Activated T-helper 17 cell treated with anti-CD3 and anti-CD28 coated beads, Interleukin-2, amount 50 U/mL, for 72 hours (primary cell): ENCODE measurements around the gene CACNA2D1. TPM values are rescaled to one million over a fixed set of nuclear protein-coding genes. Genes with fewer than 3 reads are reported as not detected.

Experiments used
- ATAC-seq: fragments of 150-1000 bp; cut with Tn5 transposase; replicated peaks from 2 replicates; pipeline ENCODE4 v1.10.0; 2021; ENCODE audit warnings: mild to moderate bottlenecking, moderate library complexity
- H3K27ac Mint-ChIP-seq: one replicate; pipeline ENCODE4 v1.8.0; 2022; ENCODE audit warnings: mixed read lengths
- H3K27me3 Mint-ChIP-seq: one replicate; pipeline ENCODE4 v1.8.0; 2022; ENCODE audit warnings: mixed read lengths
- H3K36me3 Mint-ChIP-seq: one replicate; pipeline ENCODE4 v1.8.0; 2022; ENCODE audit warnings: low read depth, mild to moderate bottlenecking, mixed read lengths
- H3K4me1 Mint-ChIP-seq: one replicate; pipeline ENCODE4 v1.8.0; 2022; ENCODE audit warnings: mixed read lengths
- H3K4me3 Mint-ChIP-seq: one replicate; pipeline ENCODE4 v1.8.0; 2022; ENCODE audit warnings: mild to moderate bottlenecking, mixed read lengths
- H3K9me3 Mint-ChIP-seq: one replicate; pipeline ENCODE4 v1.8.0; 2022; ENCODE audit warnings: mixed read lengths
- total RNA-seq, 2 donors: library from RNA; stranded (reverse); gene quantifications; one replicate each; pipeline ENCODE4 v1.2.3, GENCODE V29; 2022

CACNA2D1 gene
- total RNA-seq, 2 donors from 2014 or later = not detected

GRCh38 chr7:81934596-81935301 lies 508.8 kb downstream of the CACNA2D1 start:
- H3K4me3 Mint-ChIP-seq = no peak overlapping the region
- no peaks in the 10 kb centered on the region for H3K36me3 Mint-ChIP-seq
- ATAC-seq = no peak
- H3K27ac Mint-ChIP-seq = no peak overlapping the region
- H3K9me3 Mint-ChIP-seq = peaks cover 17% of the 10 kb centered on the region
- H3K4me1 Mint-ChIP-seq = no peaks in the 10 kb centered on the region
- H3K27me3 Mint-ChIP-seq = no peaks in the 10 kb centered on the region

GRCh38 chr7:81932936-81933335 lies 510.6 kb downstream of the CACNA2D1 start:
- Mint-ChIP-seq H3K27ac (no peak overlapping the region), H3K4me1 (no peaks in the 10 kb centered on the region), H3K4me3 (no peak overlapping the region), H3K9me3 (peaks cover 11% of the 10 kb centered on the region), H3K27me3 (no peaks in the 10 kb centered on the region), H3K36me3 (no peaks in the 10 kb centered on the region)
- no peak for ATAC-seq

GRCh38 chr7:81929386-81929785 lies 514.2 kb downstream of the CACNA2D1 start:
- no peak overlapping the region for H3K4me3 Mint-ChIP-seq
- no peaks in the 10 kb centered on the region for H3K36me3 Mint-ChIP-seq
- H3K4me1 Mint-ChIP-seq = no peaks in the 10 kb centered on the region
- no peak overlapping the region for H3K27ac Mint-ChIP-seq
- peaks cover 15% of the 10 kb centered on the region for H3K9me3 Mint-ChIP-seq
- no peak for ATAC-seq
- H3K27me3 Mint-ChIP-seq = no peaks in the 10 kb centered on the region

GRCh38 chr7:81926154-81926553 lies 517.4 kb downstream of the CACNA2D1 start:
- no peak overlapping the region for H3K4me3 Mint-ChIP-seq
- no peak for ATAC-seq
- no peaks in the 10 kb centered on the region for H3K4me1 Mint-ChIP-seq
- H3K9me3 Mint-ChIP-seq = peaks cover 12% of the 10 kb centered on the region
- H3K27me3 Mint-ChIP-seq = no peaks in the 10 kb centered on the region
- H3K27ac Mint-ChIP-seq = no peak overlapping the region
- no peaks in the 10 kb centered on the region for H3K36me3 Mint-ChIP-seq

- no peaks in the 10 kb centered on the region for H3K4me1 Mint-ChIP-seq
- H3K27me3 Mint-ChIP-seq = no peaks in the 10 kb centered on the region
- no peaks in the 10 kb centered on the region for H3K36me3 Mint-ChIP-seq
- ATAC-seq = no peak
- H3K9me3 Mint-ChIP-seq = peaks cover 9% of the 10 kb centered on the region
- no peak overlapping the region for H3K27ac Mint-ChIP-seq
- H3K4me3 Mint-ChIP-seq = no peak overlapping the region
These were observed 518.0 kb downstream of the CACNA2D1 start for GRCh38 chr7:81925530-81925929.

GRCh38 chr7:81924494-81924893 lies 519.1 kb downstream of the CACNA2D1 start:
- Mint-ChIP-seq H3K27me3 (no peaks in the 10 kb centered on the region), H3K4me1 (no peaks in the 10 kb centered on the region), H3K36me3 (no peaks in the 10 kb centered on the region), H3K4me3 (no peak overlapping the region), H3K27ac (no peak overlapping the region), H3K9me3 (peaks cover 10% of the 10 kb centered on the region)
- ATAC-seq = no peak

- ATAC-seq = no peak
- H3K36me3 Mint-ChIP-seq = no peaks in the 10 kb centered on the region
- H3K27me3 Mint-ChIP-seq = no peaks in the 10 kb centered on the region
- H3K4me1 Mint-ChIP-seq = no peaks in the 10 kb centered on the region
- H3K27ac Mint-ChIP-seq = no peak overlapping the region
- H3K4me3 Mint-ChIP-seq = no peak overlapping the region
- peaks cover 7% of the 10 kb centered on the region for H3K9me3 Mint-ChIP-seq
These were observed 524.1 kb downstream of the CACNA2D1 start for GRCh38 chr7:81919494-81919893.

- H3K9me3 Mint-ChIP-seq = peaks cover 14% of the 10 kb centered on the region
- no peaks in the 10 kb centered on the region for H3K27me3 Mint-ChIP-seq
- H3K36me3 Mint-ChIP-seq = no peaks in the 10 kb centered on the region
- H3K27ac Mint-ChIP-seq = no peak overlapping the region
- no peak overlapping the region for H3K4me3 Mint-ChIP-seq
- no peak for ATAC-seq
- H3K4me1 Mint-ChIP-seq = no peaks in the 10 kb centered on the region
These were observed 535.4 kb downstream of the CACNA2D1 start for GRCh38 chr7:81908220-81908619.

GRCh38 chr7:81903115-81903514 lies 540.5 kb downstream of the CACNA2D1 start:
- Mint-ChIP-seq H3K36me3 (no peaks in the 10 kb centered on the region), H3K4me1 (no peaks in the 10 kb centered on the region), H3K27ac (no peak overlapping the region), H3K4me3 (no peak overlapping the region), H3K27me3 (no peaks in the 10 kb centered on the region), H3K9me3 (peaks cover 17% of the 10 kb centered on the region)
- no peak for ATAC-seq

DNA sequence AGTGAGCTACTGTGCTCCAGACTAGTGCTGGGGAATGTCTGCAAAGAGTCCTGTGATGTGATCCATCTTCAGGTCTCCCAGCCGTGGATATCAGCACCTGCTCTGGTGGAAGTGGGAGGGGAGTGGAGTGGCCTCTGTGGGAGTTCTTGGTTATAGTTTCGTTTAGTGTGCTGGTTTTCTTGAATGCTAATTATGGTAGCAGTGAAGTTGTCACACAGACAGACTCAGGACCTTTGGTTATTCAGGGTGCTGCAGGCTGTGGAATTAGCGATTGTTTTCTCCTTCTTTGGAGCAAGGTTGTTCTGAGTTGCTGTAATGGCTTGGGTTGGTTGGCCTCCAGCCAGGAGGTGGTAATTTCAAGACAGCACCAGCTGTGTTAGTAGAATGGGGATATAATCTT lies 541.0 kb downstream of the CACNA2D1 start:
- no peaks in the 10 kb centered on the region for H3K36me3 Mint-ChIP-seq
- ATAC-seq = no peak
- no peak overlapping the region for H3K27ac Mint-ChIP-seq
- no peak overlapping the region for H3K4me3 Mint-ChIP-seq
- H3K27me3 Mint-ChIP-seq = no peaks in the 10 kb centered on the region
- peaks cover 19% of the 10 kb centered on the region for H3K9me3 Mint-ChIP-seq
- H3K4me1 Mint-ChIP-seq = no peaks in the 10 kb centered on the region
